ENCODE data around the gene ONECUT3.
"Not testable (repeated sequence)": the region's sequence is repeated elsewhere in the genome, so short reads cannot be mapped to it uniquely, and the experiment has no call there.

ONECUT3 gene

GRCh38 chr19:1752757-1753728 lies at the start of gene ONECUT3:
Gene ONECUT3, plus strand, starts transcription at chr19:1753506. Its CDS starts 157 bp downstream, at chr19:1753663.
- H3K4me3 ChIP-seq (ENCODE audit: control insufficient read depth, low read depth, low read length) = no peak within 1 kb of the TSS
- DNase-seq (ENCODE audit: low read depth) = no peak
- TF ChIP-seq CTCF (conservative IDR thresholded peaks at IDR 0.05; ENCODE audit: control insufficient read depth, insufficient read depth, low read depth, low read length) = no peak

- no peak for DNase-seq (ENCODE audit: low read depth)
- TF ChIP-seq CTCF (conservative IDR thresholded peaks at IDR 0.05; ENCODE audit: control insufficient read depth, insufficient read depth, low read depth, low read length) = no peak
- no peak overlapping the region for H3K4me3 ChIP-seq (ENCODE audit: control insufficient read depth, low read depth, low read length)
Measured at GRCh38 chr19:1704339-1704738, 49.0 kb upstream of the ONECUT3 start.

- H3K4me3 ChIP-seq (ENCODE audit: control insufficient read depth, low read depth, low read length) = no peak overlapping the region
- TF ChIP-seq CTCF (conservative IDR thresholded peaks at IDR 0.05; ENCODE audit: control insufficient read depth, insufficient read depth, low read depth, low read length) = no peak
- no peak for DNase-seq (ENCODE audit: low read depth)
Measured at GRCh38 chr19:1705367-1705766, 47.9 kb upstream of the ONECUT3 start.

GRCh38 chr19:1706646-1707045 lies 46.7 kb upstream of the ONECUT3 start:
- not testable (repeated sequence) for H3K4me3 ChIP-seq (ENCODE audit: control insufficient read depth, low read depth, low read length); DNase-seq (ENCODE audit: low read depth)

GRCh38 chr19:1707240-1707639 lies 46.1 kb upstream of the ONECUT3 start:
- no peak overlapping the region for H3K4me3 ChIP-seq (ENCODE audit: control insufficient read depth, low read depth, low read length)
- DNase-seq (ENCODE audit: low read depth) = no peak
- no peak for TF ChIP-seq CTCF (conservative IDR thresholded peaks at IDR 0.05; ENCODE audit: control insufficient read depth, insufficient read depth, low read depth, low read length)

- no peak overlapping the region for H3K4me3 ChIP-seq (ENCODE audit: control insufficient read depth, low read depth, low read length)
- TF ChIP-seq CTCF (conservative IDR thresholded peaks at IDR 0.05; ENCODE audit: control insufficient read depth, insufficient read depth, low read depth, low read length) = no peak
- DNase-seq (ENCODE audit: low read depth) = no peak
Measured at GRCh38 chr19:1713170-1713569, 40.1 kb upstream of the ONECUT3 start.

- no peak for TF ChIP-seq CTCF (conservative IDR thresholded peaks at IDR 0.05; ENCODE audit: control insufficient read depth, insufficient read depth, low read depth, low read length)
- no peak overlapping the region for H3K4me3 ChIP-seq (ENCODE audit: control insufficient read depth, low read depth, low read length)
- DNase-seq (ENCODE audit: low read depth) = no peak
Measured at GRCh38 chr19:1715540-1715939, 37.8 kb upstream of the ONECUT3 start.

Measured in fibroblast of mammary gland (primary cell).